ENCODE results near the gene POLR2L. TPM values are rescaled to one million over a fixed set of nuclear protein-coding genes. Genes with fewer than 3 reads are reported as not detected.

Gene POLR2L
- total RNA-seq, 6 donors from 2014 or later: 34.1 to 168 (median 102) TPM

DNA sequence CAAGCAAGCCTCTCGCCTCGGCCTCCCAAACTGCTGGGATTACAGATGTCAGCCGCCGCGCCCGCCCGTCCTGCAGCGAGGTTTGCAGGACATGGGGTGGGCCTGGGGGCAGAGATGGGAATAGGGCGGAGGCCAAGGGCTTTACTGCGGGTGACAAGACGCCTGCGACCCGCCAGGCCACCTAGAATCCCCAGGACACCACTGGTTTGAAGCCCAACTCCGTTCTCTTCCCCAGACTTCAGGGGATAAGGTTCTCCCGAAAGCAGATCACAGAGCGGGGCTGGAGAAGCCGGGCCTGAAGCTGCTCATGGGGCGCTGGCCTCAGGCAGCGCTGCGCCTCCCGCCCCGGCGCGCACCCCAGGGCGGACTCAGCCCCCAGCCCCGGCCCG, 354 bp downstream of the POLR2L start:
- WGBS, 2 donors: 0% methylated on average over 8 to 16 of the region's 27 CpGs
- Histone ChIP-seq H3K36me3 (peaks cover 20 to 39% (median 36%) of the 10 kb centered on the region in 4 donors), H3K4me3 (peak overlapping the region; percentile 63 to 99 (median 92)), H3K9me3 (no peaks in the 10 kb centered on the region), H3K27me3 (no peaks in the 10 kb centered on the region), H3K4me1 (peaks cover 39 to 93% (median 62%) of the 10 kb centered on the region in 4 donors), H3K27ac (peak overlapping the region; percentile 93 to 97 (median 94))
- TF ChIP-seq POLR2AphosphoS5 (IDR thresholded peaks at IDR 0.05) (no peak), EP300 (IDR thresholded peaks at IDR 0.05) (no peak), POLR2A (IDR thresholded peaks at IDR 0.05) (no peak)
- TF ChIP-seq, protein P1, sequence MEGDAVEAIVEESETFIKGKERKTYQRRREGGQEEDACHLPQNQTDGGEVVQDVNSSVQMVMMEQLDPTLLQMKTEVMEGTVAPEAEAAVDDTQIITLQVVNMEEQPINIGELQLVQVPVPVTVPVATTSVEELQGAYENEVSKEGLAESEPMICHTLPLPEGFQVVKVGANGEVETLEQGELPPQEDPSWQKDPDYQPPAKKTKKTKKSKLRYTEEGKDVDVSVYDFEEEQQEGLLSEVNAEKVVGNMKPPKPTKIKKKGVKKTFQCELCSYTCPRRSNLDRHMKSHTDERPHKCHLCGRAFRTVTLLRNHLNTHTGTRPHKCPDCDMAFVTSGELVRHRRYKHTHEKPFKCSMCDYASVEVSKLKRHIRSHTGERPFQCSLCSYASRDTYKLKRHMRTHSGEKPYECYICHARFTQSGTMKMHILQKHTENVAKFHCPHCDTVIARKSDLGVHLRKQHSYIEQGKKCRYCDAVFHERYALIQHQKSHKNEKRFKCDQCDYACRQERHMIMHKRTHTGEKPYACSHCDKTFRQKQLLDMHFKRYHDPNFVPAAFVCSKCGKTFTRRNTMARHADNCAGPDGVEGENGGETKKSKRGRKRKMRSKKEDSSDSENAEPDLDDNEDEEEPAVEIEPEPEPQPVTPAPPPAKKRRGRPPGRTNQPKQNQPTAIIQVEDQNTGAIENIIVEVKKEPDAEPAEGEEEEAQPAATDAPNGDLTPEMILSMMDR (IDR thresholded peaks at IDR 0.05): no peak
- ATAC-seq (ENCODE audit: low FRiP score in 2 of 2) (peak in 1 of 2 donors; percentile 1), DNase-seq (no peak)

DNA sequence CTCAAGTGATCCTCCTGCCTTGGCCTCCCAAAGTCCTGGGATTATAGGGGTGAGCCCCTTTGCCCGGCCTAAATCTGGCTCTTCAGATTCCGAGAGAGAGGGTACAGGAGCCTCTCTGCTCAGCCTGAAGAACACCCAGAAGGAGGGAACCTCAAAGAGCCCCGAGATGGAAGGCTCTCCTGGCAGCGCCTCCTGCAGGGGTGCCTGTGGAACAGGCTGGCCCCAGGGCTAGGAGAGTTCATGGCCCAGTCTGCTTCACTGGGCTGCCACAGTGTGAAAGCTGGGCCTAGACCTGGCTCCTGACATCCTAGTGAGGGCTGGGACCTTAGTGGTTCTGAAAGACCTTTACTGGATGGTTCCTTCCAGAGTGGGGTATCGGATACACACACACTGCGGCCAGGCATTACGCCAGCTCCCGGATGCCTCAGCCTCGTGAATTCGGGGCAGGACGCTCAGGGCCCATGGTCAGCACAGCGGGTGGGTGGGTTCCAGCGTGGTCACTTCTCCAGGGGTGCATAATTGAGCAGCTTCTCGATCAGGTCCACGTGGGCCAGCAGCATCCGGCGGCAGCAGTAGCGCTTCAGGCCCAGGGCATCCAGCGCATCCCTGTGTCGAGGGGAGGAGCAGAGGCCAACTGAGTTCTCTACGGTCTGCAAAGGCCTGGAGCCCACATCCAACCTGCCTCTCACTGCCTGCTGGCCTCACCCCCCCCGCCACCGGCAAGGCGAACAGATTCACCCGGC, 2.3 kb downstream of the POLR2L start:
- TF ChIP-seq, protein P1 (IDR thresholded peaks at IDR 0.05): no peak
- TF ChIP-seq POLR2A (IDR thresholded peaks at IDR 0.05) (no peak), EP300 (IDR thresholded peaks at IDR 0.05) (no peak), POLR2AphosphoS5 (IDR thresholded peaks at IDR 0.05) (no peak)
- Histone ChIP-seq H3K4me1 (peaks cover 32 to 89% (median 49%) of the 10 kb centered on the region in 4 donors), H3K9me3 (no peaks in the 10 kb centered on the region), H3K36me3 (peaks cover 20 to 52% (median 49%) of the 10 kb centered on the region in 4 donors), H3K27ac (no peak overlapping the region), H3K27me3 (no peaks in the 10 kb centered on the region), H3K4me3 (peak overlapping the region in 1 of 4 donors; percentile 63)
- WGBS, 2 donors: 86 to 87% methylated on average over 15 to 25 of the region's 25 CpGs
- DNase-seq (peak in 1 of 2 donors; percentile 77), ATAC-seq (ENCODE audit: low FRiP score in 2 of 2) (no peak)

DNA sequence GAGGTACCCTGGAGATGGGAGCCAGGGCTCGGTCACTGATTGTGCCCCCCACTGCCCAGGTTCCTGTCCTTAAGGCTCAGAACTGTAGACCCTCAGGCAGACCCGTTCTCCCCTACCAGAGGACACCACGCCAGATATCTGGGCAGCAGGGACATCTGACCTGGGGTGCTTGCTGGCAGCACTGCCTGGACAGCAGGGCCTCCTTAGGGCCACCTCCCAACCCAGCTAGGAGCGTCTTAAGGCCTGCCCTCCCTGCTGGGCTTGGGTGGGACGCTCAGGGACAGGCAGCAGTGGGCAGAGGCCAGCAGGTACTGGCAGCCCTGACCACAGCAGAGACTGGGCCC, 3.1 kb downstream of the POLR2L start:
- ATAC-seq (ENCODE audit: low FRiP score in 2 of 2) (no peak), DNase-seq (no peak)
- H3K4me3 ChIP-seq: no peak overlapping the region
- peaks cover 20 to 52% (median 49%) of the 10 kb centered on the region in 4 donors for H3K36me3 ChIP-seq
- H3K27me3 ChIP-seq: no peaks in the 10 kb centered on the region
- TF ChIP-seq POLR2AphosphoS5 (IDR thresholded peaks at IDR 0.05) (no peak), POLR2A (IDR thresholded peaks at IDR 0.05) (no peak), EP300 (IDR thresholded peaks at IDR 0.05) (no peak)
- TF ChIP-seq, protein P1 (IDR thresholded peaks at IDR 0.05): no peak
- H3K9me3 ChIP-seq: no peaks in the 10 kb centered on the region
- WGBS, 2 donors: 80 to 94% methylated on average over 2 to 5 of the region's 5 CpGs
- peaks cover 39 to 89% (median 52%) of the 10 kb centered on the region in 4 donors for H3K4me1 ChIP-seq
- H3K27ac ChIP-seq: peak overlapping the region; percentile 30 to 87 (median 36)

DNA sequence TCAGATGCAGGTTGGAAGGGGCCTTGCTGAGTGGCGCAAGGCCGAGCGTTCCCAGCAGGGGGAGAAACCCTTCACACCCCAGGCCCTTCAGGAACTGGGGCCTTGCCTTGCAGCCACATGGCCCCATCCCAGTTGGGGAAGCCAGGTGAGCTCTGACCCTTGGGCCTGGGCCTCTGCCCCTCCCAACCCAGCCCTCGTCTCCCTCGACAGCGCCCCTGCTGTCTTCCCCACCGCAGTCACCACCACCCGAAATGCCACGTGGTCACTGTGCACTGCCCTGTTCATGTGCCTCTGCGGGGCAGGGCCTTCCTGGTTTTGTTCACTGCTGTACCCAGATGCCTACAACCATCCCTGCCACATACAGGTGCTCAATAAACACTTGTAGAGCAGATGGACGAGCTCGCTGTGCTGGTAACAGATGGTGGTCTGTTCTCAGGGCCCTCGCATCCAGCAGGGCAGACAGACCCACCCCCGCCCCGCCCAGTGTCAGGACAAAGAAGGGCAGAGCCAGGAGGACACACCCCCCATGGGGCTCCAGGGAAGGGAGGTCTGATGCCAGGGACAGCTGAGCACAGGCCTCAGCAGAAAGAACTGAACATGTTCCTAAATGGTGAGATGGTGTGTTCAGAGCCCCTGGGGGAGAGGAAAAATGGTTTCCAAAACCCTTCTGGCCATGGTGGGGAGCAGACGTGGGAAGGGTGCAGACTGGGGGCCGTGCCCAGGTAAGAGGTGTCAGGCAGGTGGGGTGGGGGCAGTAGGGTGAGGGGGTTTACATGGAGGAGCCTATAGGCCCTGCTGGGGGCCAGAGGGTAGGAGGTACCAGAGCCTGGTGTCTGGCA, 3.7 kb downstream of the POLR2L start:
- peak overlapping the region; percentile 30 to 87 (median 36) for H3K27ac ChIP-seq
- H3K36me3 ChIP-seq: peaks cover 20 to 52% (median 49%) of the 10 kb centered on the region in 4 donors
- no peak overlapping the region for H3K4me3 ChIP-seq
- TF ChIP-seq, protein P1 (IDR thresholded peaks at IDR 0.05): peak in 2 of 6 experiments; percentile 14 to 22
- TF ChIP-seq POLR2A (IDR thresholded peaks at IDR 0.05) (no peak), EP300 (IDR thresholded peaks at IDR 0.05) (no peak), POLR2AphosphoS5 (IDR thresholded peaks at IDR 0.05) (no peak)
- H3K9me3 ChIP-seq: no peaks in the 10 kb centered on the region
- peak in 1 of 2 donors; percentile 70 for DNase-seq
- H3K27me3 ChIP-seq: no peaks in the 10 kb centered on the region
- 60 to 75% methylated on average over 5 to 17 of the region's 17 CpGs for WGBS, 2 donors
- ATAC-seq (ENCODE audit: low FRiP score in 2 of 2): no peak
- peaks cover 45 to 89% (median 53%) of the 10 kb centered on the region in 4 donors for H3K4me1 ChIP-seq
